Retinal pigment epithelial cell (primary cell): ENCODE results near the gene IKBKE.

Source experiments
- DNase-seq: peaks from one replicate; pipeline ENCODE4 v3.0.0-alpha.2; 2010; ENCODE audit warnings: low read depth
- H3K4me3 ChIP-seq: 2 replicates; pipeline ENCODE4 v1.5.1; 2011; ENCODE audit warnings: mild to moderate bottlenecking, low read length, control low read depth, moderate library complexity
- CTCF ChIP-seq: conservative IDR thresholded peaks from 2 replicates; pipeline ENCODE4 v1.5.1; 2011; ENCODE audit warnings: low read depth, low read length, control low read depth, inconsistent platforms

The IKBKE gene

GRCh38 chr1:206435445-206435844, 34.8 kb upstream of the IKBKE start:
- no peak overlapping the region for H3K4me3 ChIP-seq
- no peak for DNase-seq
- no peak for TF ChIP-seq CTCF

DNA sequence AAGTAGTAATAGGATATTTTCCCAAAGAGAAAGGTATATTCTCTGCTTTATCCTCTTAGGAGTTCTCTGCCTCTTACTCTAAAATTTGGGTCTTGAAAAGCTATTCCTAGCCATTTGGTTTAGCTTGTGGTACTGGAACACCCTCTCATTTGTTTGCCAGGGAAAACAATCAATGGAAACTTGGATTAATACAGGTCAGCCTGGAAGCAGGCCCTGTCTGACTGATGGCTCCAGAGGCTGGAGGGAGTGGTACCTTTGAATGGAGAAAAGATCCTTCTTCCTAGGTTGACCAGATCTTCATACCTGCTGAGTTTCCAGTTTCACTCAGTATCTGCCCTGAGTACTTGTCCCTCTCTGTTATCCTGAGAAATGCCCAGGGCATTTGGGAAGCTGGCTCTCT, 31.7 kb upstream of the IKBKE start:
- H3K4me3 ChIP-seq = no peak overlapping the region
- no peak for TF ChIP-seq CTCF
- DNase-seq = no peak

DNA sequence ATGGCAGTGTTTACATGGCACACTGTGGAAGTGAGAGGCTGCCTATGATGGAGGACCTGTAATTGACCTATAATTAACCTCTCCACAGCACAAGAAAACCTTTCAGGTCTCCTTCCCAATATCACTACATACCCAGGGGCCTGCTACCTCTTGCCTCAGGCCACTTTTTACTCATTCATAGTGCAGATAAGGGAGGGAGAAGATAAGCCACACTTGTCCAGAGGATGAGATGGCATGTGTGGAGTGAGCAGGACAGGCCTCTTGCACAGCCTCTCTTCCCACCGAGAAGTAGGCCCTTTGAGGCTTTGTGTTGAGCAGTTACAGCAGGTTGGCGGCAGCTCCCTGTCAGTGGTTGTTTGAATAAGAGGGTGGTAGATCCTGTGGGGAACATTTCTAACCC, 31.1 kb upstream of the IKBKE start:
- no peak for TF ChIP-seq CTCF
- H3K4me3 ChIP-seq = no peak overlapping the region
- no peak for DNase-seq

- no peak overlapping the region for H3K4me3 ChIP-seq
- DNase-seq = no peak
- no peak for TF ChIP-seq CTCF
These were observed 28.8 kb upstream of the IKBKE start for GRCh38 chr1:206441336-206441967.

DNA sequence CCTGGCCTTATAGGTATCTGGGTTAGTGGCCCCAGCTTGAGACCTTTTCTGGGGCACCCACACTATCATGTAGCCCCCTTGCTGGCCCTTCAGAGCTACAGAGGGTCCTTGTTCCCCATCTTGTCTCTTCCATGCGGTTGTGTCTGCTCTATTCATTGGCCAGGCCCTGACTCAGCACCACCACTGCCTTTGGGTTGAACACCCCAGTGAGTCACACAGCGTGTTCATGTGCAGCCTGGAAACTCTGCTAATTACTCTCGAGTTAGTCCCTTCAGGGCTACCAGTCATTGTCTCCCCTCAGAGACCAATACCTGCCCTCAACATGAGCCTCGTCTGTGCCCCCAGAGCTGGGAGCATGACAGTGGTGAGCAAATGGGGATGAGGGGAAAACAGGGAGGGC, 28.2 kb upstream of the IKBKE start:
- no peak for TF ChIP-seq CTCF
- no peak overlapping the region for H3K4me3 ChIP-seq
- DNase-seq = no peak

GRCh38 chr1:206445116-206445515, 25.2 kb upstream of the IKBKE start:
- no peak for TF ChIP-seq CTCF
- H3K4me3 ChIP-seq = no peak overlapping the region
- DNase-seq = no peak

- no peak for DNase-seq
- H3K4me3 ChIP-seq = no peak overlapping the region
- no peak for TF ChIP-seq CTCF
These were observed 24.3 kb upstream of the IKBKE start for GRCh38 chr1:206445911-206446356.
